SK-N-SH treated with all-trans-retinoic acid at 6 μM for 48 hours (cell line): Measurements from ENCODE around the gene AKAP12.
"Not testable (repeated sequence)": the region's sequence is repeated elsewhere in the genome, so short reads cannot be mapped to it uniquely, and the experiment has no call there.

ENCODE experiments used
- GLIS3 ChIP-seq: fragments of 250-450 bp; sonication (Bioruptor Pico); IDR thresholded peaks from 2 replicates; pipeline ENCODE4 v1.5.0; 2020; ENCODE audit warnings: mild to moderate bottlenecking, moderate library complexity
- ZNF8 ChIP-seq: fragments of 450-650 bp; formaldehyde crosslinking; IDR thresholded peaks from 2 replicates; pipeline ENCODE4 v1.5.0; 2020; ENCODE audit warnings: mild to moderate bottlenecking, moderate library complexity
- TF ChIP-seq, protein P1 (sequence below): fragments of 250-450 bp; sonication (Bioruptor Pico); IDR thresholded peaks from 2 replicates; pipeline ENCODE4 v1.8.0; 2021; ENCODE audit warnings: low read depth, mild to moderate bottlenecking, moderate library complexity, borderline replicate concordance
- TF ChIP-seq, protein P2 (sequence below): fragments of 250-450 bp; sonication (Bioruptor Pico); IDR thresholded peaks from 2 replicates; pipeline ENCODE4 v1.8.0; 2020; ENCODE audit warnings: mild to moderate bottlenecking, moderate library complexity, borderline replicate concordance

DNA sequence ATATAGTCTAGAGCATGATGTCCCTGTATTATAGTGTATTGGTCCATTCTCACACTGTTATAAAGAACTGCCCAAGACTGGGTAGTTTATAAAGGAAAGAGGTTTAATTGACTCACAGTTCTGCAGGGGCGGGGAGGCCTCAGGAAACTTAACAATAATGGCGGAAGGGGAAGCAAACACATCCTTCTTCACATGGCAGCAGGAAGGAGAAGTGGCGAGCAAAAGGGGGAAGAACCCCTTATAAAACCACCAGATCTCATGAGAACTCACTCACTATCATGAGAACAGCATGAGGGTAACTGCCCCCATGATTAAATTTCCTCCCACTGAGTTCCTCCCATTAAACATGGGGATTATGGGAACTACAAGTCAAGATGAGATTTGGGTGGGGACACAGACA lies 75.9 kb downstream of the AKAP12 start:
- TF ChIP-seq ZNF8 (CRISPR knock-in tag); GLIS3: not testable (repeated sequence)
- TF ChIP-seq, protein P1, sequence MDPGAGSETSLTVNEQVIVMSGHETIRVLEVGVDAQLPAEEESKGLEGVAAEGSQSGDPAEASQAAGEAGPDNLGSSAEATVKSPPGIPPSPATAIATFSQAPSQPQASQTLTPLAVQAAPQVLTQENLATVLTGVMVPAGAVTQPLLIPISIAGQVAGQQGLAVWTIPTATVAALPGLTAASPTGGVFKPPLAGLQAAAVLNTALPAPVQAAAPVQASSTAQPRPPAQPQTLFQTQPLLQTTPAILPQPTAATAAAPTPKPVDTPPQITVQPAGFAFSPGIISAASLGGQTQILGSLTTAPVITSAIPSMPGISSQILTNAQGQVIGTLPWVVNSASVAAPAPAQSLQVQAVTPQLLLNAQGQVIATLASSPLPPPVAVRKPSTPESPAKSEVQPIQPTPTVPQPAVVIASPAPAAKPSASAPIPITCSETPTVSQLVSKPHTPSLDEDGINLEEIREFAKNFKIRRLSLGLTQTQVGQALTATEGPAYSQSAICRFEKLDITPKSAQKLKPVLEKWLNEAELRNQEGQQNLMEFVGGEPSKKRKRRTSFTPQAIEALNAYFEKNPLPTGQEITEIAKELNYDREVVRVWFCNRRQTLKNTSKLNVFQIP (CRISPR knock-in tag): not testable (repeated sequence)
- TF ChIP-seq, protein P2, sequence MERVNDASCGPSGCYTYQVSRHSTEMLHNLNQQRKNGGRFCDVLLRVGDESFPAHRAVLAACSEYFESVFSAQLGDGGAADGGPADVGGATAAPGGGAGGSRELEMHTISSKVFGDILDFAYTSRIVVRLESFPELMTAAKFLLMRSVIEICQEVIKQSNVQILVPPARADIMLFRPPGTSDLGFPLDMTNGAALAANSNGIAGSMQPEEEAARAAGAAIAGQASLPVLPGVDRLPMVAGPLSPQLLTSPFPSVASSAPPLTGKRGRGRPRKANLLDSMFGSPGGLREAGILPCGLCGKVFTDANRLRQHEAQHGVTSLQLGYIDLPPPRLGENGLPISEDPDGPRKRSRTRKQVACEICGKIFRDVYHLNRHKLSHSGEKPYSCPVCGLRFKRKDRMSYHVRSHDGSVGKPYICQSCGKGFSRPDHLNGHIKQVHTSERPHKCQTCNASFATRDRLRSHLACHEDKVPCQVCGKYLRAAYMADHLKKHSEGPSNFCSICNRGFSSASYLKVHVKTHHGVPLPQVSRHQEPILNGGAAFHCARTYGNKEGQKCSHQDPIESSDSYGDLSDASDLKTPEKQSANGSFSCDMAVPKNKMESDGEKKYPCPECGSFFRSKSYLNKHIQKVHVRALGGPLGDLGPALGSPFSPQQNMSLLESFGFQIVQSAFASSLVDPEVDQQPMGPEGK (CRISPR knock-in tag): not testable (repeated sequence)
